A673 (cell line): ENCODE data around the gene NANS. TPM values are rescaled to one million over a fixed set of nuclear protein-coding genes. Genes with fewer than 3 reads are reported as not detected.
A peak's percentile ranks its signal among the peaks of the same experiment; 100 is the strongest.

ENCODE experiments used
- BruUV-seq: library from RNA; stranded (reverse); fragments of 400-500 nt; replicated peaks from 2 replicates; lab custom pipeline; 2021; lab: Mats Ljungman, UMichigan
- CTCF ChIA-PET: fragments of 300-600 bp; sonication (Branson Sonifier 250); formaldehyde crosslinking; loops from one replicate; lab custom pipeline; 2022; ENCODE audit warnings: antibody characterized with exemption; lab: Charles Lee
- POLR2A ChIA-PET: fragments of 300-600 bp; sonication (Branson Sonifier 250); formaldehyde crosslinking; loops from one replicate; lab custom pipeline; 2022; ENCODE audit warnings: antibody characterized with exemption; ENCODE audit not compliant: low non-redundant PET; lab: Charles Lee
- DNase-seq: peaks from one replicate; pipeline ENCODE4 v3.0.0-alpha.2; 2015; ENCODE audit warnings: low spot score
- H3K27ac ChIP-seq: fragments of 200-600 bp; sonication (generic); 2 replicates; pipeline ENCODE4 v1.5.1; 2016; ENCODE audit warnings: mixed run types, low read depth, mild to moderate bottlenecking, mixed read lengths, antibody characterized with exemption, low read length; ENCODE audit not compliant: poor library complexity, severe bottlenecking
- H3K27me3 ChIP-seq: fragments of 200-600 bp; sonication (generic); replicated peaks from 2 replicates; pipeline ENCODE4 v1.6.1; 2017; ENCODE audit warnings: mixed run types, low read depth, mild to moderate bottlenecking, mixed read lengths, antibody characterized with exemption, low read length; ENCODE audit not compliant: insufficient read depth, poor library complexity
- H3K36me3 ChIP-seq: fragments of 200-600 bp; sonication (generic); 2 replicates; pipeline ENCODE4 v1.6.1; 2016; ENCODE audit warnings: mixed run types, mild to moderate bottlenecking, mixed read lengths, antibody characterized with exemption, low read length; ENCODE audit not compliant: insufficient read depth, poor library complexity, severe bottlenecking
- H3K4me1 ChIP-seq: fragments of 200-600 bp; sonication (generic); 2 replicates; pipeline ENCODE4 v1.6.1; 2017; ENCODE audit warnings: mixed run types, mild to moderate bottlenecking, mixed read lengths, antibody characterized with exemption, low read length; ENCODE audit not compliant: insufficient read depth, poor library complexity, severe bottlenecking
- H3K4me3 ChIP-seq: fragments of 200-600 bp; sonication (generic); 2 replicates; pipeline ENCODE4 v1.5.1; 2016; ENCODE audit warnings: low read depth, mixed run types, mild to moderate bottlenecking, mixed read lengths, low read length; ENCODE audit not compliant: poor library complexity, severe bottlenecking
- H3K9me3 ChIP-seq: fragments of 200-600 bp; sonication (generic); 2 replicates; pipeline ENCODE4 v1.6.1; 2016; ENCODE audit warnings: mixed run types, low read depth, mild to moderate bottlenecking, mixed read lengths, antibody characterized with exemption, low read length; ENCODE audit not compliant: poor library complexity, severe bottlenecking
- CTCF ChIP-seq: fragments of 300-800, 200-600 bp; sonication (generic); conservative IDR thresholded peaks from 2 replicates; pipeline ENCODE4 v1.5.1; 2017; ENCODE audit warnings: low read depth, mild to moderate bottlenecking, antibody characterized with exemption, low read length, moderate library complexity, mixed read lengths
- EZH2 ChIP-seq: fragments of 200-600 bp; sonication (generic); IDR thresholded peaks from 2 replicates; pipeline ENCODE4 v1.6.1; 2017; ENCODE audit warnings: borderline replicate concordance, low read depth, mild to moderate bottlenecking, mixed read lengths, antibody characterized with exemption, low read length; ENCODE audit not compliant: poor library complexity, severe bottlenecking
- intact Hi-C: fragments of 100-400 bp; cut with micrococcal nuclease; formaldehyde crosslinking; loops from one replicate; pipeline ENCODE4 v1.10.0; 2022; ENCODE audit not compliant: unreplicated experiment
- total RNA-seq: library from RNA; stranded (reverse); gene quantifications from 2 replicates; pipeline ENCODE4 v1.2.3, GENCODE V29; 2021

NANS gene
- total RNA-seq, 1 experiment from 2014 or later = 40.6 TPM

DNA sequence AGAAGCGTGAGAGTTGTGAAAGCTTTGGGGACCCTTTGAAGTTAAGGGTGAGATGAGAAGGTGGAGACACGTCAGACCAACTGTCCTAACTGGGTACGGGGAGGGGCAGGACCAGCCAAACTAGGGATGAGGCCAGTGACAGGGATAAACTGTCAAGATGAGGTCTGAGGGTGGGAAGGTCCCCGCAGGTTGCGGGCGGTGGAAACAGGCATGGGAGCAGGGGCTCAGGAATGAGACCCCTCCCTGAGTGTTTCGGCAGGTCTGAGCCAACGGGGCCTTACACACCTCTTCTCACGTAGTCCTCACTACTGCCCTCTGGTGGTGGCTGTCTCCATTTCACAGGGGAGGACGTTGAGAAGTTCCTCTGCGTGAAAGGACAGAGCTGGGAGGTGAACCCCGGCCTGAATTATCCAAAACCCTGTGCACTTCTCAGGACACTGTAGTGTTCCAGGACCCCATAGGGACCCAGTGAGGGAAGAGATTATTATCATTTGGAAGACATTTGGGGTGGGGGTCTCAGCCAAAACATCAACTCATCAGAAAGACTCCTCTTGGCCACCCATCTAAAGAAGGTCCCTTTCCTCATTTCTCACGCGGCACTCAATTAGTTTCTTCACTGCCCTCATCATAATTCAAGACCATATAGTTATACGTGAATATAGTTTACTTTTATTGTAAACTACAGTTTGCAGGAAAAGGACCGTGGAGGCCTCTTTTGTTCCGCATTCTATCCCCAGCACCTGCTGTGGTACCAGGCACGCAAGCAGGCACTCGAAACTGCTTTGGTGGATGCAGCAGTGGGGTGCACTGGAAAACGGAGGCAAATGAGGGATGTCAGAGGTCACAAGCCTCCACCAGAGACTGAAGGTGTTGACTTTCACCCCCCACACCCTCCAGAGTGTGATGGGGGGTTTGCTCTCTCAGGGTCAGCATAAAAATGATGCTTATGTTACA lies 21.7 kb upstream of the NANS start:
- Histone ChIP-seq H3K27ac (no peak overlapping the region), H3K4me1 (no peaks in the 10 kb centered on the region), H3K9me3 (no peaks in the 10 kb centered on the region), H3K27me3 (no peaks in the 10 kb centered on the region), H3K4me3 (no peak overlapping the region), H3K36me3 (no peaks in the 10 kb centered on the region)
- peak; percentile 86 for DNase-seq
- no peak for TF ChIP-seq EZH2
- TF ChIP-seq CTCF = peak; percentile 91
- ChIA-PET CTCF (interaction anchor here (0.5 to 1.2 kb wide), 8 partner anchors 8 to 145 kb away, joined by 3 to 19 read pairs (median 5); partner anchors contain the start of genes NANS and TRMO), POLR2A (no interaction called here)
- BruUV-seq = no TSS peak
- intact Hi-C loops = loop anchor here (1.0 kb wide), 1 partner anchor 112 kb away; no protein-coding TSS in a partner anchor

DNA sequence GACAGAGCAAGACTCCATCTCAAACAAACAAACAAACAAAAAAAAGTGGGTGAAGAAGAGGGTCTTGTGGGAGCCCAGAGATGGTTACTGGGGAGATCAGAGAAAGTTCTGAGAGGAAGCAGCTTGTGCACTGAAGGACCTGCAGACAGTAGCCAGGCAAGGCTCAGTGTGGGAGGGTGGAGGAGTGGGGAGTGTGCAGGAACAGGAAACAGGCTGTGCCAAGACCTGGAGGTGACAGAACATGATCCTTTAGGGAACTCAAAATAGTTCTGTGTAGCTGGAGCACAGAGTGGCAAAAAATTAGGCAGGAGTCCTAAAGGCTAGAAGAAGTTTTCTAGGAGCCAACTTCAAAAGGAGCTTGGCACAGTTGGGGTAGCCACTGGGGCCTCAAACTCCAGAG lies 19.2 kb upstream of the NANS start:
- ChIA-PET POLR2A (interaction anchor here (0.6 kb wide), 1 partner anchor 511 kb away, joined by 8 read pairs; no protein-coding TSS in a partner anchor), CTCF (no interaction called here)
- H3K4me3 ChIP-seq = no peak overlapping the region
- H3K27me3 ChIP-seq = no peaks in the 10 kb centered on the region
- no peak overlapping the region for H3K27ac ChIP-seq
- intact Hi-C loops = no loop called here
- no peak for DNase-seq
- TF ChIP-seq EZH2 (no peak), CTCF (no peak)
- no peaks in the 10 kb centered on the region for H3K9me3 ChIP-seq
- no TSS peak for BruUV-seq
- H3K36me3 ChIP-seq = no peaks in the 10 kb centered on the region
- H3K4me1 ChIP-seq = no peaks in the 10 kb centered on the region

DNA sequence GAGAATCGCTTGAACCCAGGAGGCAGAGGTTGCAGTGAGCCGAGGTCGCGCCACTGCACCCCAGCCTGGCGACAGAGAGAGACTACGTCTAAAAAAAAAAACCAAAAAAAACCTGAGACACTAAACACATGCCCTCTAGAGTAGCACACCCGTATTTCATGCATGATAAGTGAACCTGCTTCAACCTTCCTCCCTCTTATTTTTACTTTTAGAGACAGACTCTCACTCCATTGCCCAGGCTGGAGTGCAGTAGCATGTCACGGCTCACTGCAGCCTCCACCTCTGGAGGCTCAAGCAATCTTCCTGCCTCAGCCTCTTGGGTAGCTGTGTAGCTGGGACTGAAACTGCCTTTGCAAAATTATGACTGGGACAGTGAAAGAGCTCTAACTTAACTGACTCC lies 17.6 kb upstream of the NANS start:
- no TSS peak for BruUV-seq
- Histone ChIP-seq H3K36me3 (no peaks in the 10 kb centered on the region), H3K4me1 (no peaks in the 10 kb centered on the region), H3K27me3 (no peaks in the 10 kb centered on the region), H3K4me3 (no peak overlapping the region), H3K9me3 (no peaks in the 10 kb centered on the region), H3K27ac (no peak overlapping the region)
- TF ChIP-seq CTCF = no peak
- no peak for TF ChIP-seq EZH2
- DNase-seq = no peak
- POLR2A ChIA-PET = no interaction called here
- CTCF ChIA-PET = no interaction called here
- intact Hi-C loops = no loop called here
